BJ (cell line): ENCODE data around the gene PLPPR1. TPM values are rescaled to one million over a fixed set of nuclear protein-coding genes. Genes with fewer than 3 reads are reported as not detected.
"Not testable (repeated sequence)": the region's sequence is repeated elsewhere in the genome, so short reads cannot be mapped to it uniquely, and the experiment has no call there.

ENCODE experiments used
- CTCF ChIA-PET: fragments of 350-600 bp; formaldehyde crosslinking; extraction: SDS; loops from one replicate; lab custom pipeline; 2021; ENCODE audit warnings: antibody characterized with exemption, inconsistent platforms; lab: Yijun Ruan, JAX
- POLR2A ChIA-PET: fragments of 300-600 bp; sonication (Branson Sonifier 250); formaldehyde crosslinking; extraction: SDS; loops from one replicate; lab custom pipeline; 2021; ENCODE audit warnings: antibody characterized with exemption; lab: Charles Lee
- DNase-seq: peaks from one replicate; pipeline ENCODE4 v3.0.0-alpha.2; 2011; ENCODE audit warnings: low read depth
- H3K27me3 ChIP-seq: 2 replicates; pipeline ENCODE4 v1.6.0; 2011; ENCODE audit warnings: low read length; ENCODE audit not compliant: control insufficient read depth, insufficient read depth
- H3K36me3 ChIP-seq: 2 replicates; pipeline ENCODE4 v1.5.1; 2011; ENCODE audit warnings: low read length; ENCODE audit not compliant: control insufficient read depth, insufficient read depth
- H3K4me3 ChIP-seq: 2 replicates; pipeline ENCODE4 v1.5.1; 2011; ENCODE audit warnings: low read depth, mild to moderate bottlenecking, control low read depth, low read length
- CTCF ChIP-seq: IDR thresholded peaks from 2 replicates; pipeline ENCODE4 v1.5.1; 2011; ENCODE audit warnings: low read depth, mild to moderate bottlenecking, control low read depth, inconsistent platforms, low read length, moderate library complexity; ENCODE audit not compliant: insufficient read depth
- polyA plus RNA-seq: library from polyadenylated mRNA; depleted of rRNA; stranded (reverse); fragments of >200 nt; gene quantifications from 2 replicates; pipeline ENCODE4 v1.2.3, GENCODE V29; 2011

Gene PLPPR1
- polyA plus RNA-seq, 1 experiment, result not detected

GRCh38 chr9:101324245-101324804 is 295.8 kb downstream of the PLPPR1 start:
- H3K36me3 ChIP-seq, result no peaks in the 10 kb centered on the region
- DNase-seq, result no peak
- H3K4me3 ChIP-seq, result no peak overlapping the region
- POLR2A ChIA-PET, result no interaction called here
- TF ChIP-seq CTCF, result no peak
- H3K27me3 ChIP-seq, result no peaks in the 10 kb centered on the region
- CTCF ChIA-PET, result interaction anchor here (0.5 to 2.0 kb wide), 3 partner anchors 13 to 748 kb away, joined by 3 to 6 read pairs (median 4); no protein-coding TSS in a partner anchor

DNA sequence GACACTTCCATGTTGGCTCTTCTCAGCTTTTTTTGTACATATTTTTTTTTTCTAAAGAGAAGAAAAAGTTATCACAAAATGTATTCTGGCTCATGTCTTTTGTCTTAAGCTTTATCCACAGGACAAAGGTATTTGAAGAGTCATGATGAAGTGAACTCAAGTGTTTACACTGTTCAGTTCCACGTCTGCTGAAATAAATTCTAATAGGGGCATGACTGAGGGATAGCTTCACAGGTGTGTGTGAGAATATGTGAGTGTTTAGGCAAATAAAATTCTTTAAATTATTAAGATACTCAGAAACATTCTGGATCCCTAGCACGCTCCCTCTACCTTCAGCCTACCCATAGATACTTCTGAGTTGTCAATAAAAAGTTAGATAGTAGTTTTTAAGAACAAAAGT is 296.5 kb downstream of the PLPPR1 start:
- CTCF ChIA-PET, result interaction anchor here (0.5 to 2.0 kb wide), 3 partner anchors 13 to 747 kb away, joined by 3 to 6 read pairs (median 4); no protein-coding TSS in a partner anchor
- POLR2A ChIA-PET, result no interaction called here
- Histone ChIP-seq H3K4me3 (no peak overlapping the region), H3K27me3 (no peaks in the 10 kb centered on the region), H3K36me3 (no peaks in the 10 kb centered on the region)
- no peak for TF ChIP-seq CTCF
- DNase-seq, result no peak

GRCh38 chr9:101326035-101326434 is 297.5 kb downstream of the PLPPR1 start:
- POLR2A ChIA-PET, result no interaction called here
- H3K4me3 ChIP-seq, result no peak overlapping the region
- H3K27me3 ChIP-seq, result no peaks in the 10 kb centered on the region
- no peaks in the 10 kb centered on the region for H3K36me3 ChIP-seq
- TF ChIP-seq CTCF, result no peak
- CTCF ChIA-PET, result interaction anchor here (0.8 to 2.0 kb wide), 3 partner anchors 14 to 725 kb away, joined by 3 to 6 read pairs (median 3); no protein-coding TSS in a partner anchor
- no peak for DNase-seq

DNA sequence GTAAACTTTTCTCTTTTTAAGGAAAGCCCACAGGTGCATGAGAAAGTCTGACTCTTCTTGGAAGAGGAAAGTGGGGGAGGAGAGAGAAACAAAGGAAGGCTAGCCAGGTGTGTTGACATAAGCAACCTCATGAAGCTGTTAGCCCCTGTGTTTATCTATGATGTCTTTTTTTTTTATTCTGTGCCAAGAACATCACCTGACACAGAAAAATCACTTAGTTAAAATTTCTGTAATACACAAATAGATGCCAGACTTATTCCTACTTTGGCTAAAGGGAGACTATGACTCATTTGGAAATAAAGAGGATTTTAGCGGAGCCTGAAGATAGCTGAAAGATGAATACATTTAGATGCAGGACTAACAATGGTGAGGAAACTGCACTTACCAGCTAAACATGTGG is 298.0 kb downstream of the PLPPR1 start:
- POLR2A ChIA-PET, result no interaction called here
- no peak for DNase-seq
- CTCF ChIA-PET, result interaction anchor here (0.8 to 1.1 kb wide), 2 partner anchors 15 to 726 kb away, joined by 3 read pairs; no protein-coding TSS in a partner anchor
- H3K36me3 ChIP-seq, result no peaks in the 10 kb centered on the region
- no peak for TF ChIP-seq CTCF
- no peak overlapping the region for H3K4me3 ChIP-seq
- no peaks in the 10 kb centered on the region for H3K27me3 ChIP-seq

- DNase-seq, CTCF ChIA-PET, H3K4me3 ChIP-seq, H3K27me3 ChIP-seq, POLR2A ChIA-PET, H3K36me3 ChIP-seq: not testable (repeated sequence)
Observed at GRCh38 chr9:101327422-101327909, 298.9 kb downstream of the PLPPR1 start.
